K562 (cell line): ENCODE results near the gene CCDC28B. TPM values are rescaled to one million over a fixed set of nuclear protein-coding genes. Genes with fewer than 3 reads are reported as not detected.

Experiments used
- AFF4 ChIP-seq: sonication (generic); formaldehyde crosslinking; IDR thresholded peaks from 2 replicates; pipeline ENCODE4 v1.8.0; 2023; ENCODE audit warnings: mild to moderate bottlenecking, missing genetic modification reagents
- CUX1 ChIP-seq: fragments of 200-800 bp; sonication (Bioruptor generic); IDR thresholded peaks from 2 replicates; pipeline ENCODE4 v1.6.1; 2016; ENCODE audit warnings: missing genetic modification characterization, missing compliant biosample characterization
- ELF4 ChIP-seq: fragments of 450-650 bp; formaldehyde crosslinking; IDR thresholded peaks from 2 replicates; pipeline ENCODE4 v1.4.0; 2022; ENCODE audit warnings: missing genetic modification characterization
- MAFG ChIP-seq: fragments of 450-650 bp; conservative IDR thresholded peaks from 2 replicates; pipeline ENCODE4 v1.6.1; 2016; ENCODE audit warnings: missing genetic modification characterization, missing compliant biosample characterization
- NR2C1 ChIP-seq, 2 experiments: fragments of 450-650 bp; IDR thresholded peaks; 2 replicates each; pipeline ENCODE4 v1.6.1; 2017; ENCODE audit warnings: mild to moderate bottlenecking in 2 of 2, antibody characterized with exemption in 1 of 2, inconsistent platforms in 1 of 2, missing compliant biosample characterization in 1 of 2, missing genetic modification characterization in 1 of 2
- NR2F6 ChIP-seq: fragments of 450-650 bp; formaldehyde crosslinking; IDR thresholded peaks from 2 replicates; pipeline ENCODE4 v1.4.0; 2020; ENCODE audit warnings: mild to moderate bottlenecking
- PKNOX1 ChIP-seq: fragments of 450-650 bp; IDR thresholded peaks from 2 replicates; pipeline ENCODE4 v1.6.1; 2016
- PML ChIP-seq: IDR thresholded peaks from 2 replicates; pipeline ENCODE4 v1.6.1; 2012; ENCODE audit warnings: low read length, inconsistent platforms
- PRPF4 ChIP-seq: fragments of 200-400 bp; formaldehyde crosslinking; IDR thresholded peaks from one replicate; pipeline ENCODE4 v1.6.1; 2017; ENCODE audit warnings: low read length, low read depth, mild to moderate bottlenecking; ENCODE audit not compliant: insufficient read depth, poor library complexity, severe bottlenecking
- SMAD4 ChIP-seq: fragments of 250-450 bp; sonication (Bioruptor Pico); conservative IDR thresholded peaks from 2 replicates; pipeline ENCODE4 v1.8.0; 2021; ENCODE audit warnings: inconsistent platforms, mild to moderate bottlenecking, moderate library complexity
- TCF15 ChIP-seq: fragments of 250-450 bp; sonication (Bioruptor Pico); IDR thresholded peaks from 2 replicates; pipeline ENCODE4 v1.8.0; 2022; ENCODE audit warnings: moderate library complexity, mild to moderate bottlenecking, inconsistent platforms
- ZBTB2 ChIP-seq: fragments of 450-650 bp; IDR thresholded peaks from 2 replicates; pipeline ENCODE4 v1.6.1; 2016; ENCODE audit warnings: antibody characterized with exemption
- ZNF197 ChIP-seq: fragments of 200-800 bp; sonication (Bioruptor generic); IDR thresholded peaks from 2 replicates; pipeline ENCODE4 v1.6.1; 2016; ENCODE audit warnings: low read depth, missing genetic modification characterization, missing compliant biosample characterization
- ZNF324 ChIP-seq: fragments of 250-450 bp; sonication (Bioruptor Pico); IDR thresholded peaks from 2 replicates; pipeline ENCODE4 v1.4.0; 2020; ENCODE audit warnings: mild to moderate bottlenecking
- polyA plus RNA-seq, 8 experiments: library from polyadenylated mRNA; depleted of rRNA in 4 of 8; stranded (reverse) in 5 of 8; unstranded in 3 of 8; fragments of >200 nt; fragmentation: Nextera tagmentation in 2 of 8; fragmentation: Illumina TruSeq in 1 of 8; extraction: Ambion mirVana in 2 of 8; extraction: Trizol in 1 of 8; gene quantifications; 2 replicates each; pipeline versions ENCODE4 v1.2.1 to v1.2.3, GENCODE V29; 2011 to 2014; ENCODE audit warnings: inconsistent platforms in 1 of 8, missing spikeins in 1 of 8
- total RNA-seq, 7 experiments: library from RNA; depleted of rRNA in 6 of 7; stranded (reverse); fragments of >200 nt in 6 of 7; fragmentation: Illumina TruSeq in 2 of 7; extraction: Trizol in 2 of 7; gene quantifications; 2 replicates each; pipeline versions ENCODE4 v1.2.1 to v1.2.3, GENCODE V29; 2011 to 2021; ENCODE audit warnings: low replicate concordance in 1 of 7

The CCDC28B gene
- total and polyA plus RNA-seq, 9 of the 15 experiments (the other 6 are each of a cell fraction or from before 2014, with no cell fraction given): 5.7 to 54.5 (median 31.7) TPM

GRCh38 chr1:32179443-32180185 lies 20.8 kb upstream of the CCDC28B start, which contains the start of gene TXLNA (continued):
- TF ChIP-seq ZBTB2 (peak; percentile 96), AFF4 (peak; percentile 84; the same call in 1 of the 2 replicates), CUX1 (CRISPR knock-in tag) (0 out of 2 replicates have a peak, but pooled peaks have one; percentile 1), SMAD4 (CRISPR knock-in tag) (peak; percentile 91; the same call in 1 of the 2 replicates), ZNF197 (CRISPR knock-in tag) (no peak), PKNOX1 (peak; percentile 92), PML (peak; percentile 41), ZNF324 (CRISPR knock-in tag) (no peak), NR2F6 (CRISPR knock-in tag) (0 out of 2 replicates have a peak, but pooled peaks have one; percentile 66), MAFG (tag) (no peak), NR2C1 (IDR thresholded peaks at IDR 0.05) (peak; percentile 26; the same call in 1 of the 2 replicates), NR2C1 (tag; IDR thresholded peaks at IDR 0.05) (peak; percentile 65; the same call in 1 of the 2 replicates), ELF4 (CRISPR knock-in tag) (peak; percentile 59; the same call in 1 of the 2 replicates), PRPF4 (peak; percentile 56), TCF15 (CRISPR knock-in tag) (no peak)
